HCT116 (cell line): ENCODE data around the gene TEPSIN. TPM values are rescaled to one million over a fixed set of nuclear protein-coding genes. Genes with fewer than 3 reads are reported as not detected.

Experiments
- ATAC-seq: fragments of 200-7000 bp; cut with Tn5 transposase; 2 replicates; pipeline ENCODE4 v1.9.1; 2020; ENCODE audit warnings: mild to moderate bottlenecking, moderate library complexity
- BruUV-seq: library from RNA; stranded (reverse); fragments of 400-500 nt; replicated peaks from 2 replicates; lab custom pipeline; 2021; lab: Mats Ljungman, UMichigan
- CTCF ChIA-PET: fragments of 300-600 bp; sonication (Branson Sonifier 250); formaldehyde crosslinking; loops from one replicate; lab custom pipeline; 2021; ENCODE audit warnings: antibody characterized with exemption; lab: Charles Lee
- POLR2A ChIA-PET: fragments of 300-600, 350-600 bp; sonication (Branson Sonifier 250); formaldehyde crosslinking; loops from one replicate; lab custom pipeline; 2021; ENCODE audit warnings: antibody characterized with exemption; lab: Charles Lee
- RAD21 ChIA-PET, 2 experiments: fragments of 300-600 bp; sonication (Branson Sonifier 250); formaldehyde crosslinking; loops; one replicate each; lab custom pipeline; 2023; ENCODE audit warnings: low total read pairs in 2 of 2; ENCODE audit not compliant: uncharacterized antibody in 2 of 2, unreplicated experiment in 2 of 2, low non-redundant PET in 1 of 2; lab: Charles Lee
- DNase-seq: peaks from one replicate; pipeline ENCODE4 v3.0.0-alpha.2; 2010; ENCODE audit warnings: low read depth, low spot score
- H2AFZ ChIP-seq: fragments of 200-600 bp; shearing (Covaris generic), sonication (generic); 2 replicates; pipeline ENCODE4 v1.6.1; 2017; ENCODE audit warnings: low read depth, mixed run types, mixed read lengths, antibody characterized with exemption, low read length; ENCODE audit not compliant: poor library complexity, severe bottlenecking
- H3K27ac ChIP-seq: 2 replicates; pipeline ENCODE4 v1.5.1; 2012; ENCODE audit warnings: low read depth, low read length
- H3K27me3 ChIP-seq: fragments of 200-600 bp; sonication (generic); 2 replicates; pipeline ENCODE4 v1.6.1; 2016; ENCODE audit warnings: mixed run types, low read length, mixed read lengths; ENCODE audit not compliant: insufficient read depth
- H3K36me3 ChIP-seq, 2 experiments: fragments of 200-500 bp in 1 of 2; fragments of 200-600 bp in 1 of 2; sonication (Bioruptor generic) in 1 of 2; sonication (generic) in 1 of 2; 2 replicates each; pipeline versions ENCODE4 v1.5.1 to v1.6.1; 2014 to 2016; ENCODE audit warnings: low read length in 2 of 2, inconsistent platforms in 1 of 2, mixed read lengths in 1 of 2, mixed run types in 1 of 2; ENCODE audit not compliant: insufficient read depth in 2 of 2, control insufficient read depth in 1 of 2
- H3K4me1 ChIP-seq, 2 experiments: fragments of 200-600 bp in 1 of 2; sonication (generic) in 1 of 2; 2 replicates each; pipeline versions ENCODE4 v1.5.1 to v1.6.1; 2012 to 2017; ENCODE audit warnings: low read length in 2 of 2, inconsistent platforms in 1 of 2, mild to moderate bottlenecking in 1 of 2, mixed read lengths in 1 of 2, mixed run types in 1 of 2, moderate library complexity in 1 of 2; ENCODE audit not compliant: insufficient read depth in 2 of 2, control insufficient read depth in 1 of 2
- H3K4me2 ChIP-seq: fragments of 200-600 bp; sonication (generic); 2 replicates; pipeline ENCODE4 v1.6.1; 2017; ENCODE audit warnings: mixed run types, low read length, mixed read lengths
- H3K4me3 ChIP-seq, 2 experiments: fragments of 200-600 bp in 1 of 2; sonication (generic) in 1 of 2; replicated peaks in 1 of 2; 2 replicates each; pipeline ENCODE4 v1.5.1; 2011 to 2016; ENCODE audit warnings: low read length in 2 of 2, control low read depth in 1 of 2, low read depth in 1 of 2, mild to moderate bottlenecking in 1 of 2, mixed read lengths in 1 of 2, mixed run types in 1 of 2
- H3K79me2 ChIP-seq: fragments of 200-600 bp; sonication (generic); 2 replicates; pipeline ENCODE4 v1.6.1; 2017; ENCODE audit warnings: mild to moderate bottlenecking, mixed run types, low read length, moderate library complexity, mixed read lengths; ENCODE audit not compliant: insufficient read depth
- H3K9ac ChIP-seq: fragments of 200-600 bp; sonication (generic); 2 replicates; pipeline ENCODE4 v1.6.1; 2016; ENCODE audit warnings: low read length, mixed read lengths
- H3K9me2 ChIP-seq: fragments of 200-600 bp; sonication (generic), shearing (Covaris generic); 2 replicates; pipeline ENCODE4 v1.6.1; 2017; ENCODE audit warnings: mixed run types, mild to moderate bottlenecking, moderate library complexity; ENCODE audit not compliant: insufficient read depth
- H3K9me3 ChIP-seq, 2 experiments: fragments of 200-500 bp in 1 of 2; fragments of 200-600 bp in 1 of 2; sonication (Bioruptor generic) in 1 of 2; sonication (generic) in 1 of 2; 2 replicates each; pipeline ENCODE4 v1.6.1; 2014 to 2017; ENCODE audit warnings: low read length in 2 of 2, mixed read lengths in 2 of 2, inconsistent platforms in 1 of 2, low read depth in 1 of 2, mild to moderate bottlenecking in 1 of 2, mixed run types in 1 of 2, moderate library complexity in 1 of 2; ENCODE audit not compliant: control insufficient read depth in 1 of 2, insufficient read depth in 1 of 2
- H4K20me1 ChIP-seq: fragments of 200-600 bp; sonication (generic), shearing (Covaris generic); 2 replicates; pipeline ENCODE4 v1.6.1; 2017; ENCODE audit warnings: mixed run types, mild to moderate bottlenecking, moderate library complexity; ENCODE audit not compliant: insufficient read depth
- CBX3 ChIP-seq: IDR thresholded peaks from 2 replicates; pipeline ENCODE4 v1.6.1; 2012; ENCODE audit warnings: low read depth
- CEBPB ChIP-seq: IDR thresholded peaks from 2 replicates; pipeline ENCODE4 v1.6.1; 2012; ENCODE audit warnings: low read depth
- EGR1 ChIP-seq: IDR thresholded peaks from 2 replicates; pipeline ENCODE4 v1.6.1; 2012; ENCODE audit warnings: low read depth
- EZH2phosphoT487 ChIP-seq: fragments of 200-600 bp; IDR thresholded peaks from 2 replicates; pipeline ENCODE4 v1.6.1; 2018; ENCODE audit warnings: antibody characterized with exemption, borderline replicate concordance
- FOSL1 ChIP-seq: IDR thresholded peaks from 2 replicates; pipeline ENCODE4 v1.6.1; 2012; ENCODE audit warnings: low read depth
- JUND ChIP-seq: IDR thresholded peaks from 2 replicates; pipeline ENCODE4 v1.6.1; 2012
- POLR2A ChIP-seq: IDR thresholded peaks from 2 replicates; pipeline ENCODE4 v1.7.0; 2011; ENCODE audit warnings: borderline replicate concordance; ENCODE audit not compliant: insufficient read depth, insufficient read length; ENCODE audit errors: extremely low read depth
- POLR2AphosphoS5 ChIP-seq: IDR thresholded peaks from 2 replicates; pipeline ENCODE4 v1.6.1; 2011; ENCODE audit warnings: mild to moderate bottlenecking, low read depth, low read length, moderate library complexity
- RAD21 ChIP-seq: IDR thresholded peaks from 2 replicates; pipeline ENCODE4 v1.6.1; 2012; ENCODE audit warnings: low read depth, mild to moderate bottlenecking
- SRF ChIP-seq: IDR thresholded peaks from 2 replicates; pipeline ENCODE4 v1.6.1; 2012; ENCODE audit warnings: low read depth
- YY1 ChIP-seq: IDR thresholded peaks from 2 replicates; pipeline ENCODE4 v1.6.1; 2011; ENCODE audit warnings: low read length, low read depth, moderate library complexity, mild to moderate bottlenecking; ENCODE audit not compliant: insufficient replicate concordance; ENCODE audit errors: extremely low read depth
- ZFX ChIP-seq: fragments of 450-650 bp; IDR thresholded peaks from 2 replicates; pipeline ENCODE4 v1.6.1; 2017
- intact Hi-C: fragments of 100-400 bp; cut with micrococcal nuclease; formaldehyde crosslinking; loops from 2 replicates; pipeline ENCODE4 v1.10.0; 2022
- total RNA-seq: library from RNA; stranded (reverse); gene quantifications from one replicate; pipeline ENCODE4 v1.2.1, GENCODE V29; 2021; ENCODE audit not compliant: unreplicated experiment
- TF ChIP-seq, protein P1 (sequence below), 3 experiments: fragments of 200-600 bp in 1 of 3; sonication (generic) in 1 of 3; IDR thresholded peaks in 2 of 3; conservative IDR thresholded peaks in 1 of 3; 2 replicates each; pipeline ENCODE4 v1.5.1; 2012 to 2017; ENCODE audit warnings: low read depth in 2 of 3, low read length in 2 of 3, antibody characterized with exemption in 1 of 3, borderline replicate concordance in 1 of 3, control low read depth in 1 of 3, mild to moderate bottlenecking in 1 of 3, mixed read lengths in 1 of 3, mixed run types in 1 of 3, moderate library complexity in 1 of 3; ENCODE audit not compliant: insufficient read depth in 1 of 3
- TF ChIP-seq, protein P2 (sequence below): IDR thresholded peaks from 2 replicates; pipeline ENCODE4 v1.6.1; 2011; ENCODE audit warnings: mild to moderate bottlenecking, low read length, moderate library complexity; ENCODE audit not compliant: insufficient replicate concordance; ENCODE audit errors: extremely low read depth
- TF ChIP-seq, protein P3 (sequence below): IDR thresholded peaks from 2 replicates; pipeline ENCODE4 v1.6.1; 2012

Gene TEPSIN
- total RNA-seq, 1 experiment from 2014 or later: 50.6 TPM

DNA sequence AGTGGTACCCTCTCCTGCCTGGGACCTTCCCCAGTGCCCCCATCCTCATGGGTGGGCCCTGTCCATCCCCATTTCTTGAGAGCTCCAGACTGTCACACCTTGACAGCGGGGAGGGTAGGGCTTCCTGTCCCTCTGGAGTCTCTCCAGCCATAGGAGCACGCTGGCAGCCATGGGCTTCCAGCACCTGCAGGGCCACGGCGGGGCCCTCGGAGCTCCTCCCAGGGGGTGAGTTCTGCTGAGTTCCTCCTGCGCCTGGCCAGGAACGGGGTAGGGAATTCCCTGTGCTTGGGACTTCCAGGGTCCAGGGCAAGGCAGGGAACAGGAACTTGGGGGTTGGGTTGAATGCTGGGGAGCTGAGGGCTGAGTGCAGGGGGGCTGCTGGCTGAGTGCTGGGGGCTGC, 49.8 kb downstream of the TEPSIN start:
- no TSS peak for BruUV-seq
- no peak overlapping the region for H3K27ac ChIP-seq
- H3K27me3 ChIP-seq: no peaks in the 10 kb centered on the region
- H3K4me3 ChIP-seq: no peak overlapping the region
- DNase-seq (no peak), ATAC-seq (no peak)
- H3K9me3 ChIP-seq: no peaks in the 10 kb centered on the region
- no peaks in the 10 kb centered on the region for H3K79me2 ChIP-seq
- intact Hi-C loops: no loop called here
- POLR2A ChIA-PET: no interaction called here
- no peaks in the 10 kb centered on the region for H4K20me1 ChIP-seq
- TF ChIP-seq ZFX (no peak), FOSL1 (no peak), EZH2phosphoT487 (no peak), POLR2AphosphoS5 (no peak), POLR2A (no peak), EGR1 (no peak), CEBPB (no peak), JUND (no peak), SRF (no peak), CBX3 (no peak), RAD21 (no peak), YY1 (no peak)
- TF ChIP-seq, protein P1, sequence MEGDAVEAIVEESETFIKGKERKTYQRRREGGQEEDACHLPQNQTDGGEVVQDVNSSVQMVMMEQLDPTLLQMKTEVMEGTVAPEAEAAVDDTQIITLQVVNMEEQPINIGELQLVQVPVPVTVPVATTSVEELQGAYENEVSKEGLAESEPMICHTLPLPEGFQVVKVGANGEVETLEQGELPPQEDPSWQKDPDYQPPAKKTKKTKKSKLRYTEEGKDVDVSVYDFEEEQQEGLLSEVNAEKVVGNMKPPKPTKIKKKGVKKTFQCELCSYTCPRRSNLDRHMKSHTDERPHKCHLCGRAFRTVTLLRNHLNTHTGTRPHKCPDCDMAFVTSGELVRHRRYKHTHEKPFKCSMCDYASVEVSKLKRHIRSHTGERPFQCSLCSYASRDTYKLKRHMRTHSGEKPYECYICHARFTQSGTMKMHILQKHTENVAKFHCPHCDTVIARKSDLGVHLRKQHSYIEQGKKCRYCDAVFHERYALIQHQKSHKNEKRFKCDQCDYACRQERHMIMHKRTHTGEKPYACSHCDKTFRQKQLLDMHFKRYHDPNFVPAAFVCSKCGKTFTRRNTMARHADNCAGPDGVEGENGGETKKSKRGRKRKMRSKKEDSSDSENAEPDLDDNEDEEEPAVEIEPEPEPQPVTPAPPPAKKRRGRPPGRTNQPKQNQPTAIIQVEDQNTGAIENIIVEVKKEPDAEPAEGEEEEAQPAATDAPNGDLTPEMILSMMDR (IDR thresholded peaks at IDR 0.05 in 2 of 3, conservative IDR thresholded peaks at IDR 0.05 in 1 of 3; ENCODE audit: borderline replicate concordance in 1 of 3, insufficient read depth in 1 of 3, low read depth in 2 of 3, low read length in 2 of 3): no peak
- TF ChIP-seq, protein P2, sequence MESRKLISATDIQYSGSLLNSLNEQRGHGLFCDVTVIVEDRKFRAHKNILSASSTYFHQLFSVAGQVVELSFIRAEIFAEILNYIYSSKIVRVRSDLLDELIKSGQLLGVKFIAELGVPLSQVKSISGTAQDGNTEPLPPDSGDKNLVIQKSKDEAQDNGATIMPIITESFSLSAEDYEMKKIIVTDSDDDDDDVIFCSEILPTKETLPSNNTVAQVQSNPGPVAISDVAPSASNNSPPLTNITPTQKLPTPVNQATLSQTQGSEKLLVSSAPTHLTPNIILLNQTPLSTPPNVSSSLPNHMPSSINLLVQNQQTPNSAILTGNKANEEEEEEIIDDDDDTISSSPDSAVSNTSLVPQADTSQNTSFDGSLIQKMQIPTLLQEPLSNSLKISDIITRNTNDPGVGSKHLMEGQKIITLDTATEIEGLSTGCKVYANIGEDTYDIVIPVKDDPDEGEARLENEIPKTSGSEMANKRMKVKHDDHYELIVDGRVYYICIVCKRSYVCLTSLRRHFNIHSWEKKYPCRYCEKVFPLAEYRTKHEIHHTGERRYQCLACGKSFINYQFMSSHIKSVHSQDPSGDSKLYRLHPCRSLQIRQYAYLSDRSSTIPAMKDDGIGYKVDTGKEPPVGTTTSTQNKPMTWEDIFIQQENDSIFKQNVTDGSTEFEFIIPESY: no peak
- TF ChIP-seq, protein P3, sequence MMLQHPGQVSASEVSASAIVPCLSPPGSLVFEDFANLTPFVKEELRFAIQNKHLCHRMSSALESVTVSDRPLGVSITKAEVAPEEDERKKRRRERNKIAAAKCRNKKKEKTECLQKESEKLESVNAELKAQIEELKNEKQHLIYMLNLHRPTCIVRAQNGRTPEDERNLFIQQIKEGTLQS: no peak
- CTCF ChIA-PET: no interaction called here
- H2AFZ ChIP-seq: no peak overlapping the region
- no peak overlapping the region for H3K4me2 ChIP-seq
- RAD21 ChIA-PET: no interaction called here
- H3K4me1 ChIP-seq: no peaks in the 10 kb centered on the region
- no peaks in the 10 kb centered on the region for H3K36me3 ChIP-seq
- no peaks in the 10 kb centered on the region for H3K9me2 ChIP-seq
- H3K9ac ChIP-seq: no peak overlapping the region
